Tibial nerve (tissue), 4 donors: ENCODE results near the gene RNF111. TPM values are rescaled to one million over a fixed set of nuclear protein-coding genes. Genes with fewer than 3 reads are reported as not detected.

Experiments
- DNase-seq, 2 donors: peaks; one replicate each; pipeline ENCODE4 v3.0.0-alpha.2; 2019; ENCODE audit warnings: low spot score in 2 of 2
- H3K27ac ChIP-seq, 4 donors: fragments of 200-600 bp; sonication (generic) in 3 of 4; one replicate each; pipeline ENCODE4 v1.5.1; 2017 to 2019; ENCODE audit warnings: mild to moderate bottlenecking in 1 of 4
- H3K27me3 ChIP-seq, 2 donors: fragments of 200-600 bp; sonication (generic) in 1 of 2; one replicate each; pipeline versions ENCODE4 v1.5.1 to v1.6.0; 2017 to 2019
- H3K36me3 ChIP-seq, 3 donors: fragments of 200-600 bp; sonication (generic); one replicate each; pipeline ENCODE4 v1.5.1; 2018 to 2019
- H3K4me1 ChIP-seq, 4 donors: fragments of 200-600 bp; sonication (generic) in 3 of 4; one replicate each; pipeline ENCODE4 v1.5.1; 2017 to 2019
- H3K4me3 ChIP-seq, 4 donors: fragments of 200-600 bp; sonication (generic) in 3 of 4; one replicate each; pipeline ENCODE4 v1.5.1; 2017 to 2019; ENCODE audit warnings: mild to moderate bottlenecking in 1 of 4, moderate library complexity in 1 of 4
- H3K9me3 ChIP-seq, 4 donors: fragments of 200-600 bp; sonication (generic) in 3 of 4; one replicate each; pipeline ENCODE4 v1.5.1; 2017 to 2019
- EP300 ChIP-seq, 2 donors: sonication (generic); formaldehyde crosslinking; IDR thresholded peaks; one replicate each; pipeline ENCODE4 v1.6.1; 2017; ENCODE audit warnings: antibody characterized with exemption in 2 of 2, mild to moderate bottlenecking in 1 of 2
- POLR2A ChIP-seq, 2 donors: fragments of 450-650 bp; IDR thresholded peaks; one replicate each; pipeline ENCODE4 v1.6.1; 2017; ENCODE audit warnings: antibody characterized with exemption in 2 of 2, mild to moderate bottlenecking in 2 of 2, moderate library complexity in 2 of 2
- WGBS, 2 donors: methylation state at CpG; one replicate each; pipeline ENCODE4 v1.1.5; 2018; 5-methylcytosine and 5-hydroxymethylcytosine counted together
- total RNA-seq, 4 donors: library from RNA; depleted of rRNA; stranded (reverse); fragments of >200 nt; gene quantifications; one replicate each; pipeline ENCODE4 v1.1.0, GENCODE V29; 2016
- TF ChIP-seq, protein P1 (sequence below), 5 experiments: fragments of 200-600 bp in 3 of 5; fragments of 450-650 bp in 2 of 5; sonication (generic) in 3 of 5; IDR thresholded peaks; one replicate each; pipeline ENCODE4 v1.5.1; 2016 to 2019; ENCODE audit warnings: antibody characterized with exemption in 5 of 5, mild to moderate bottlenecking in 3 of 5, moderate library complexity in 2 of 5

Gene RNF111
- total RNA-seq = 10 to 100 TPM; 18.8 to 30.3 (median 20.6) TPM

DNA sequence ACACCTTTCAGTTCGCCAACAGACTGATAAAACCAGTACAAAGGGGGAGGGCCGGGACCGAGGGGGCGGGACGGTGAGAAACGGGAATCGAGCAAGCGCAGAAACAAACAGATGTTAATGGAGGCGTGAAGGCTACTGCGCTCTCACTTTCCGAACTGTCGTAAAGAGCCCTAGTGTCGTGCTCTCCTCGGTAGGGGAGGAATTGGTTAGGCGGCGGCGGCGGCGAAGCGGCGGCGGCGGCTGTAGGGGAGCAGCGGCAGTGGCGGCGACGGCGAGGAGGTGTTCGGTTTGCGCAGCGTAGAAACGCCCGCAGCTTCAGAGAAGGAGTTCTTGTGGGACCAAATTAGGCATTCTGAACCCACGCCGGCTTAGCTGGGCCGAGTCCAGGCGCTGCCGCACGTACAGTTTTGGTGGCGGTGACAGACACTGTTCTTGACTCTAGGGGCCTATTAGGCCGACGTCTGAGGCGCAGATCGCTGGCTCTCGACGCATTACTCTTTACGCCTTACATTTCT is at the start of gene RNF111:
RNF111 (plus strand) TSS at position 173 of the 515 bp plus-strand sequence. CDS start 43,160 bp downstream, outside the sequence.
- Histone ChIP-seq H3K27me3 (no peaks in the 10 kb centered on the region), H3K4me3 (peak within 1 kb of the TSS; percentile 84 to 93 (median 88)), H3K9me3 (no peaks in the 10 kb centered on the region), H3K36me3 (peaks cover 0 to 8% (median 0%) of the 10 kb centered on the region in 3 donors), H3K27ac (peak within 1 kb of the TSS; percentile 90 to 96 (median 92)), H3K4me1 (peaks cover 0 to 29% (median 7%) of the 10 kb centered on the region in 4 donors)
- peak; percentile 75 to 88 for DNase-seq
- TF ChIP-seq EP300 (IDR thresholded peaks at IDR 0.05) = peak in 1 of 2 donors; percentile 92
- TF ChIP-seq, protein P1, sequence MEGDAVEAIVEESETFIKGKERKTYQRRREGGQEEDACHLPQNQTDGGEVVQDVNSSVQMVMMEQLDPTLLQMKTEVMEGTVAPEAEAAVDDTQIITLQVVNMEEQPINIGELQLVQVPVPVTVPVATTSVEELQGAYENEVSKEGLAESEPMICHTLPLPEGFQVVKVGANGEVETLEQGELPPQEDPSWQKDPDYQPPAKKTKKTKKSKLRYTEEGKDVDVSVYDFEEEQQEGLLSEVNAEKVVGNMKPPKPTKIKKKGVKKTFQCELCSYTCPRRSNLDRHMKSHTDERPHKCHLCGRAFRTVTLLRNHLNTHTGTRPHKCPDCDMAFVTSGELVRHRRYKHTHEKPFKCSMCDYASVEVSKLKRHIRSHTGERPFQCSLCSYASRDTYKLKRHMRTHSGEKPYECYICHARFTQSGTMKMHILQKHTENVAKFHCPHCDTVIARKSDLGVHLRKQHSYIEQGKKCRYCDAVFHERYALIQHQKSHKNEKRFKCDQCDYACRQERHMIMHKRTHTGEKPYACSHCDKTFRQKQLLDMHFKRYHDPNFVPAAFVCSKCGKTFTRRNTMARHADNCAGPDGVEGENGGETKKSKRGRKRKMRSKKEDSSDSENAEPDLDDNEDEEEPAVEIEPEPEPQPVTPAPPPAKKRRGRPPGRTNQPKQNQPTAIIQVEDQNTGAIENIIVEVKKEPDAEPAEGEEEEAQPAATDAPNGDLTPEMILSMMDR (IDR thresholded peaks at IDR 0.05) = peak in 3 of 5 experiments; percentile 5 to 35 (median 11)
- TF ChIP-seq POLR2A (IDR thresholded peaks at IDR 0.05) = peak; percentile 67 to 73
- WGBS, 2 donors = 0% methylated on average over 45 to 47 of the region's 47 CpGs

DNA sequence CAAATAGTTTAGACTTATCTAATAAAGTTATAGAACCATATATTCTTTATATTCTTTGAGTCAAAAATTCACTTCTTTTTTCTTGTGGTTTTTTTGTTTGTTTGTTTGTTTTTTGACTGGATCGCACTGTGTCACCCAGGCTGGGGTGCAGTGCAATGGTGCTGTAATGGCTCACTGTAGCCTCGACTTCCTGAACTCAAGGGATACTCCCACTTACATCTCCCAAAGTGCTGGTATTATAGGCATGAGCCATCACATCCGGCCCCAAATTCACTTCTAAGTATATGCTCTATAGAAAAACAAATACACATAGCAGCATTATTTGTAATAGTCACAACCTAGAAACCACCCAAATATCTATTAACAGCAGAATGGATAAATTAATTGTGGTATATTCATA is 40.3 kb upstream of the RNF111 start:
- TF ChIP-seq, protein P1 (IDR thresholded peaks at IDR 0.05) = no peak
- no peak for TF ChIP-seq EP300 (IDR thresholded peaks at IDR 0.05)
- TF ChIP-seq POLR2A (IDR thresholded peaks at IDR 0.05) = no peak
- WGBS, 2 donors = 84 to 86% methylated on average over 3 of the region's 3 CpGs
- no peak for DNase-seq
- no peak overlapping the region for H3K27ac ChIP-seq
- no peaks in the 10 kb centered on the region for H3K36me3 ChIP-seq
- no peaks in the 10 kb centered on the region for H3K9me3 ChIP-seq
- H3K4me1 ChIP-seq = peaks cover 0 to 9% (median 0%) of the 10 kb centered on the region in 4 donors
- no peak overlapping the region for H3K4me3 ChIP-seq
- no peaks in the 10 kb centered on the region for H3K27me3 ChIP-seq

DNA sequence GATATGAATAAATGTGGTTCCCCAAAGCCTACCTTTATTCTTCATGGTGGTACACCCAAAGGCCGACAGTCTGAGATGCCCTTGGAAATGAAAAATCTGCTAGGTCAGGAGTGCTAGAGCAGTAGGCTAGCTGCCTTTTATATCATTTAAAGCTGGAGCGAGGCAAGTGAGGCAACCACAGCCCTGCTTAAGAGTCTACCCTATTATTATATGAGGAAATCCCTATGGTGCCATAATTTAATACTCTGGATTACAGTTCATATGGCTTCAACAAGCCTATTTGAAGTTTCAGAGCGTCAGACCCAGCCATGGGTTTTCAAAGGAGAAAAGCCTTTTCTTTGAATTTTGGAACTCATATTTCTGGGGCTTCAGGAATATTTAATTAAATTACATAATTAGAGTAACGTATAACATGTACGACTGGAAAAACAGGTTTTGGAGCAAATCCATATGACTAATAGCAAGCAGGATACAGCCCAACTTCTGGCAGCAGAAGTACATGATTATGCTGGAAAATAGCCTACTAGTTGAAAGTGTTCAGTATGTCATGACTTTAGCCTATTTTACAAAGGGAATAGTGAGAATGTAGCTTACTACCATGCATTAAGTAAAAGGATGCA is 36.0 kb upstream of the RNF111 start:
- DNase-seq = no peak
- H3K27ac ChIP-seq = no peak overlapping the region
- no peak overlapping the region for H3K4me3 ChIP-seq
- 48 to 60% methylated on average over 5 of the region's 5 CpGs for WGBS, 2 donors
- H3K9me3 ChIP-seq = no peaks in the 10 kb centered on the region
- TF ChIP-seq, protein P1 (IDR thresholded peaks at IDR 0.05) = no peak
- no peak for TF ChIP-seq POLR2A (IDR thresholded peaks at IDR 0.05)
- no peak for TF ChIP-seq EP300 (IDR thresholded peaks at IDR 0.05)
- H3K27me3 ChIP-seq = no peaks in the 10 kb centered on the region
- peaks cover 0 to 9% (median 0%) of the 10 kb centered on the region in 4 donors for H3K4me1 ChIP-seq
- H3K36me3 ChIP-seq = no peaks in the 10 kb centered on the region

DNA sequence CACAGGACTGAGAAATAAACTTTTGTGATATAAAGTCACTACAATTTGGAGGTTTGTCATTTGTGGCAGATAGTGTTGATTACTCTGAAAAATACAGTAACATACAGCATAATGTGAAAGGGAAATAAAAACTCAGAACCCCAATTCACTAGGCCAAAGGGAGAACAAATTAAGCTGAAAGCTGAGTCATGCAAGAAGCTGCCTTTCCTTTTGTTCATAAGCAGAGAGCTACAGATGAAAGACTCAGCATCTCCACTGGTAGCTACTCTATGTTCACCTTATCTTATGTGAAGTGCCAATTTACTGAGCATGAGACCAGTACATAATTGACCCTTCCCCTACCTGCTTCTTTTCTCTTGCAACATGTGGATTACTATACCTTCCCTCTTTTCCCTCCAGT is 34.7 kb upstream of the RNF111 start:
- TF ChIP-seq EP300 (IDR thresholded peaks at IDR 0.05) = no peak
- TF ChIP-seq, protein P1 (IDR thresholded peaks at IDR 0.05) = no peak
- no peak for TF ChIP-seq POLR2A (IDR thresholded peaks at IDR 0.05)
- H3K27ac ChIP-seq = no peak overlapping the region

More for the DNA sequence above, 34.7 kb upstream of the RNF111 start:
- Histone ChIP-seq H3K9me3 (no peaks in the 10 kb centered on the region), H3K27me3 (no peaks in the 10 kb centered on the region), H3K4me3 (no peak overlapping the region), H3K36me3 (no peaks in the 10 kb centered on the region), H3K4me1 (peaks cover 0 to 12% (median 0%) of the 10 kb centered on the region in 4 donors)
- DNase-seq = no peak
